Upper lobe of right lung (tissue), 1 donor: ENCODE results near the gene GRIN3A. TPM values are rescaled to one million over a fixed set of nuclear protein-coding genes. Genes with fewer than 3 reads are reported as not detected.

Source experiments
- ATAC-seq: fragments of 200-7000 bp; cut with Tn5 transposase; one replicate; pipeline ENCODE4 v1.9.1; 2020; ENCODE audit warnings: mild to moderate bottlenecking, moderate library complexity
- DNase-seq: peaks from one replicate; pipeline ENCODE4 v3.0.0-alpha.2; 2020
- H3K27ac ChIP-seq: fragments of 200-600 bp; one replicate; pipeline ENCODE4 v1.8.0; 2022
- H3K27me3 ChIP-seq: fragments of 200-600 bp; one replicate; pipeline ENCODE4 v1.8.0; 2022; ENCODE audit warnings: mild to moderate bottlenecking
- H3K36me3 ChIP-seq: fragments of 200-600 bp; one replicate; pipeline ENCODE4 v1.8.0; 2022
- H3K4me1 ChIP-seq: fragments of 200-600 bp; one replicate; pipeline ENCODE4 v1.8.0; 2022
- H3K4me3 ChIP-seq: fragments of 200-600 bp; one replicate; pipeline ENCODE4 v1.8.0; 2022; ENCODE audit warnings: mild to moderate bottlenecking
- H3K9me3 ChIP-seq: fragments of 200-600 bp; one replicate; pipeline ENCODE4 v1.8.0; 2022
- intact Hi-C: fragments of 100-400 bp; cut with DNase I; formaldehyde crosslinking; loops from one replicate; pipeline ENCODE4 v1.11.0; 2022
- total RNA-seq: library from RNA; stranded (reverse); fragmentation: NEBNext Ultra II Directional; extraction: Animal tissue kit (Norgen Biotek cat#: 25700); gene quantifications from one replicate; pipeline ENCODE4 v1.2.1, GENCODE V29; 2021
- TF ChIP-seq, protein P1 (sequence below): fragments of 200-600 bp; IDR thresholded peaks from one replicate; pipeline ENCODE4 v1.8.0; 2022; ENCODE audit warnings: antibody characterized with exemption
- donor health status: DM: no; HTN: yes; CAD: no; lungs with severe emphysema.

Gene GRIN3A
- total RNA-seq, 1 donor from 2014 or later, result 0.06 TPM

DNA sequence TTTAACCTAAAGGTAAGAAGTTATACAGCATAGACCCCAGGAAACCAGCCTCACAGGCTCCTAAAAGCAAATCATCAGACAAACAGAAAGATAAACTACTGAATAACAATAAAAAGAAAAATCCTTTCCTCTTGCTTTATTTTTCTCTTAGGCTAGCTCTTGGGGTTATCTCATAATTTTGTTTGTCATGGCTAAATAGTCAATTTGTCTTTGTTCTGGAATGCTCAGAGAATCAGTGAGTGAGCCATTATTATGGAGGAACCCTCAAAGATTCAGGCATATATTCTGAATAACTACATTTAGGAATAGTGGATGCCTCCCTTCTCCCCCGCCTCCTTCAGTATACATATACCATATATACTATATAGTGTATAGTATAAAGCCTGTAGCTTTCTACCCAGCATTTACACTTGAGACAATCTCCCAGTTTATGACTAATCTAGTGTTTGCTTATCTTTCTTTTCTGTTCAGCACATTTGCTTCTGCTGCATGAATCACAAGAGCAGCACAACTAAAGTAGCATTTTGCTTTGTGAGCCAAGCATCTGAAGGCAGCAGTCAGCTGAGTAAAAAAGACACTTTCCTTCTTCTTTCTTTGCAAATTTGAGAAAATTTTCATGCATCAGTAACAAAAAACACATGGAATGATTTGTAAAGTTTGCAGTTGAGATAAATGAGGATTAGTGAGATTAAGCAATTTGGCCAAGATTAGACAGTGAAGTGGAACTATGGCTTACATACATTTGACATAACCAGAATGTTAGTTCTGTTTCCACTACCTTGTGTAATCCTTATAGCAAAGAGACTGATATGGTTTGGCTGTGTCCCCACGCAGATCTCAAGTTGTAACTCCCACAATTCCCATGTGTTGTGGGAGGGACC lies 98.4 kb downstream of the GRIN3A start:
- Histone ChIP-seq H3K27ac (no peak overlapping the region), H3K27me3 (no peaks in the 10 kb centered on the region), H3K9me3 (no peaks in the 10 kb centered on the region), H3K4me3 (no peak overlapping the region), H3K4me1 (no peaks in the 10 kb centered on the region), H3K36me3 (no peaks in the 10 kb centered on the region)
- DNase-seq (no peak), ATAC-seq (no peak)
- intact Hi-C loops, result no loop called here
- TF ChIP-seq, protein P1, sequence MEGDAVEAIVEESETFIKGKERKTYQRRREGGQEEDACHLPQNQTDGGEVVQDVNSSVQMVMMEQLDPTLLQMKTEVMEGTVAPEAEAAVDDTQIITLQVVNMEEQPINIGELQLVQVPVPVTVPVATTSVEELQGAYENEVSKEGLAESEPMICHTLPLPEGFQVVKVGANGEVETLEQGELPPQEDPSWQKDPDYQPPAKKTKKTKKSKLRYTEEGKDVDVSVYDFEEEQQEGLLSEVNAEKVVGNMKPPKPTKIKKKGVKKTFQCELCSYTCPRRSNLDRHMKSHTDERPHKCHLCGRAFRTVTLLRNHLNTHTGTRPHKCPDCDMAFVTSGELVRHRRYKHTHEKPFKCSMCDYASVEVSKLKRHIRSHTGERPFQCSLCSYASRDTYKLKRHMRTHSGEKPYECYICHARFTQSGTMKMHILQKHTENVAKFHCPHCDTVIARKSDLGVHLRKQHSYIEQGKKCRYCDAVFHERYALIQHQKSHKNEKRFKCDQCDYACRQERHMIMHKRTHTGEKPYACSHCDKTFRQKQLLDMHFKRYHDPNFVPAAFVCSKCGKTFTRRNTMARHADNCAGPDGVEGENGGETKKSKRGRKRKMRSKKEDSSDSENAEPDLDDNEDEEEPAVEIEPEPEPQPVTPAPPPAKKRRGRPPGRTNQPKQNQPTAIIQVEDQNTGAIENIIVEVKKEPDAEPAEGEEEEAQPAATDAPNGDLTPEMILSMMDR, result no peak

GRCh38 chr9:101639311-101639710 lies 99.1 kb downstream of the GRIN3A start:
- no peaks in the 10 kb centered on the region for H3K4me1 ChIP-seq
- H3K4me3 ChIP-seq, result no peak overlapping the region
- H3K27ac ChIP-seq, result no peak overlapping the region
- no peaks in the 10 kb centered on the region for H3K27me3 ChIP-seq
- TF ChIP-seq, protein P1, result no peak
- no peaks in the 10 kb centered on the region for H3K9me3 ChIP-seq
- no peaks in the 10 kb centered on the region for H3K36me3 ChIP-seq
- intact Hi-C loops, result no loop called here
- DNase-seq (no peak), ATAC-seq (no peak)

- Histone ChIP-seq H3K27me3 (no peaks in the 10 kb centered on the region), H3K27ac (no peak overlapping the region), H3K4me3 (no peak overlapping the region), H3K36me3 (no peaks in the 10 kb centered on the region), H3K4me1 (no peaks in the 10 kb centered on the region), H3K9me3 (no peaks in the 10 kb centered on the region)
- intact Hi-C loops, result no loop called here
- ATAC-seq (no peak), DNase-seq (no peak)
- TF ChIP-seq, protein P1, result no peak
Observed at GRCh38 chr9:101636247-101636646, 102.2 kb downstream of the GRIN3A start.

DNA sequence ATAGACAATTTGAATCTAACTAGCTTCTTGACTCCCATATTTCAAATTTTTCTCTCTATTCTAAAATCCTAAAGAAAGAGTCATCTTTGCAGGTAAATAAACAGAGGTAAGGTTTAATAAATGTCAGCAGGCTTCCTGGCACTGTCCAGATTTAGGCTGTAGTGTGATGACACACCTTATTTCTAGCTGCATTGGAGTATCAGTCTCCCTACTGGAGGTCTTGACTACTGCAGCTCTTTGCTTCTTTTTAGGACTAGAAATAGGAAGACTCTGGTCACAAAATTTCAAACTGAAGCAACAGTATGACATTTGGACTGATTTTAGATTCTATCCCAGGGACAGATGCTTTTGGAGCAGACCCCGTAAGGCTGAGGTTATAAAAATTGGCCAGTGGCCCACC lies 103.0 kb downstream of the GRIN3A start:
- Histone ChIP-seq H3K27ac (no peak overlapping the region), H3K36me3 (no peaks in the 10 kb centered on the region), H3K4me3 (no peak overlapping the region), H3K4me1 (no peaks in the 10 kb centered on the region), H3K9me3 (no peaks in the 10 kb centered on the region), H3K27me3 (no peaks in the 10 kb centered on the region)
- no peak for ATAC-seq
- TF ChIP-seq, protein P1, result no peak
- intact Hi-C loops, result no loop called here
- no peak for DNase-seq

DNA sequence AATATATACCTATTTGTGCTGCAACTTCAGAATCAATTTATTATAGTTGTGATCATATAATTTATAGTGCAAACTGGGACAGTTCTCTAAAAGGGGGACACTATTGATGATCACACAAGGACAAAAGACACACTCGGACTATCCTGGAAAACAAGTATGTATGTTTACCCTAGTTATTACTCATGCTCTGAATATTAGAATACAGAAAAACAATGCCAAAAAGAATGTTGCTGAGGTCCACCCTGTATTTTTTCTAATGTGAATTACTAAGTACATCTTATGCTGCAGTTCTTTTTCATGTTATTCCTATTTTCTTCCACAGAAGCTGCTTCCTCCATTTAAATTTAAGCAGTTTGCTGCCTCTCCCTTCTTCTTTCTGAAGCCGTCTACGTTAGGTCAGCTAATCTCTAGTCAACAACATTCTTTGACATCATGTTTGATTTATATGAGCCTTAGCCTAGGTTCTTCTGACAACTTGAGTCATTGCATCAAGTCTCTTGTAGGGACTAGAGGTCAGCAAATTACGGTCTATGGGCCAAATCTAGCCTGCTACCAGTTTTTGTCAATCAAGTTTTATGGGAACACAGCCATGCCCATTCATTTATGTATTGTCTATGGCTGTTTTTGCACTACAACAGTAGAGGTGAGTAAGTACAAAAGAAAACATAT lies 103.6 kb downstream of the GRIN3A start:
- ATAC-seq (no peak), DNase-seq (no peak)
- Histone ChIP-seq H3K9me3 (no peaks in the 10 kb centered on the region), H3K4me1 (no peaks in the 10 kb centered on the region), H3K36me3 (no peaks in the 10 kb centered on the region), H3K27me3 (no peaks in the 10 kb centered on the region), H3K27ac (no peak overlapping the region), H3K4me3 (no peak overlapping the region)
- TF ChIP-seq, protein P1, result no peak
- intact Hi-C loops, result no loop called here
